HepG2 (cell line): Measurements from ENCODE around the gene CDK3. TPM values are rescaled to one million over a fixed set of nuclear protein-coding genes. Genes with fewer than 3 reads are reported as not detected.

Source experiments
- ASH2L ChIP-seq: fragments of 300-600, 200-600 bp; sonication (generic); IDR thresholded peaks from 2 replicates; pipeline ENCODE4 v1.7.0; 2017; ENCODE audit warnings: low read depth, mild to moderate bottlenecking, moderate library complexity, mixed read lengths, low read length; ENCODE audit not compliant: insufficient read length
- ATF1 ChIP-seq: IDR thresholded peaks from 2 replicates; pipeline ENCODE4 v1.6.1; 2016; ENCODE audit warnings: mild to moderate bottlenecking, control low read depth
- CC2D1A ChIP-seq: sonication (generic); formaldehyde crosslinking; IDR thresholded peaks from 2 replicates; pipeline ENCODE4 v1.8.1; 2023; ENCODE audit warnings: mild to moderate bottlenecking, missing genetic modification reagents
- EP300 ChIP-seq, 3 experiments: sonication (generic) in 1 of 3; formaldehyde crosslinking in 1 of 3; IDR thresholded peaks; 2 replicates each; pipeline versions ENCODE4 v1.5.1 to v1.6.1; 2011 to 2020; ENCODE audit warnings: low read depth in 2 of 3, low read length in 2 of 3, borderline replicate concordance in 1 of 3, improper control_type of control experiment in 1 of 3, mild to moderate bottlenecking in 1 of 3, missing genetic modification reagents in 1 of 3, moderate library complexity in 1 of 3
- GATAD1 ChIP-seq: IDR thresholded peaks from 2 replicates; pipeline ENCODE4 v1.6.1; 2016; ENCODE audit warnings: missing genetic modification reagents, missing compliant biosample characterization
- MED1 ChIP-seq: sonication (generic); formaldehyde crosslinking; IDR thresholded peaks from 2 replicates; pipeline ENCODE4 v1.4.0; 2020; ENCODE audit warnings: missing genetic modification reagents
- NFAT5 ChIP-seq: sonication (generic); formaldehyde crosslinking; IDR thresholded peaks from 2 replicates; pipeline ENCODE4 v1.4.0; 2020; ENCODE audit warnings: missing genetic modification reagents
- ONECUT2 ChIP-seq: sonication (generic); formaldehyde crosslinking; IDR thresholded peaks from 2 replicates; pipeline ENCODE4 v1.4.0; 2020; ENCODE audit warnings: missing genetic modification reagents
- RFX1 ChIP-seq: fragments of 450-650 bp; IDR thresholded peaks from 2 replicates; pipeline ENCODE4 v1.6.1; 2017
- SOX13 ChIP-seq, 3 experiments: fragments of 450-650 bp in 1 of 3; sonication (generic) in 1 of 3; formaldehyde crosslinking in 1 of 3; IDR thresholded peaks in 2 of 3; conservative IDR thresholded peaks in 1 of 3; 2 replicates each; pipeline versions ENCODE4 v1.5.0 to v1.6.1; 2016 to 2020; ENCODE audit warnings: antibody characterized with exemption in 1 of 3, mild to moderate bottlenecking in 1 of 3, missing compliant biosample characterization in 1 of 3, missing genetic modification reagents in 1 of 3, moderate library complexity in 1 of 3
- TBX2 ChIP-seq: sonication (generic); formaldehyde crosslinking; IDR thresholded peaks from 2 replicates; pipeline ENCODE4 v1.5.0; 2020; ENCODE audit warnings: missing genetic modification reagents, mild to moderate bottlenecking, borderline replicate concordance
- TOPORS ChIP-seq: sonication (generic); formaldehyde crosslinking; IDR thresholded peaks from 2 replicates; pipeline ENCODE4 v1.8.0; 2023; ENCODE audit warnings: mild to moderate bottlenecking, missing genetic modification reagents
- ZBTB42 ChIP-seq: sonication (generic); formaldehyde crosslinking; IDR thresholded peaks from 2 replicates; pipeline ENCODE4 v1.5.0; 2020; ENCODE audit warnings: mild to moderate bottlenecking, missing genetic modification reagents
- ZNF10 ChIP-seq: sonication (generic); formaldehyde crosslinking; IDR thresholded peaks from 2 replicates; pipeline ENCODE4 v1.4.0; 2020; ENCODE audit warnings: mild to moderate bottlenecking, low read depth, missing genetic modification reagents, borderline replicate concordance
- ZNF326 ChIP-seq: sonication (generic); formaldehyde crosslinking; IDR thresholded peaks from 2 replicates; pipeline ENCODE4 v1.4.0; 2020; ENCODE audit warnings: missing genetic modification reagents, borderline replicate concordance
- ZNF652 ChIP-seq: IDR thresholded peaks from 2 replicates; pipeline ENCODE4 v1.6.1; 2016; ENCODE audit warnings: low read depth, borderline replicate concordance
- ZNF792 ChIP-seq: IDR thresholded peaks from 2 replicates; pipeline ENCODE4 v1.6.1; 2016
- polyA plus RNA-seq, 8 experiments: library from polyadenylated mRNA; depleted of rRNA in 3 of 8; stranded (reverse) in 7 of 8; unstranded in 1 of 8; fragments of >200 nt; fragmentation: Illumina TruSeq in 4 of 8; extraction: Trizol in 4 of 8; gene quantifications; 2 replicates each; pipeline versions ENCODE4 v1.2.1 to v1.2.3, GENCODE V29; 2011 to 2016; ENCODE audit warnings: low read depth in 4 of 8, missing spikeins in 1 of 8, mixed read lengths in 1 of 8; ENCODE audit not compliant: insufficient read depth in 1 of 8
- total RNA-seq, 5 experiments: library from RNA; depleted of rRNA; stranded (reverse); fragments of >200 nt; fragmentation: Illumina TruSeq; extraction: Trizol; gene quantifications; 2 replicates each; pipeline ENCODE4 v1.2.3, GENCODE V29; 2016; ENCODE audit warnings: low read depth in 1 of 5
- TF ChIP-seq, protein P1 (sequence below): IDR thresholded peaks from 2 replicates; pipeline ENCODE4 v1.6.1; 2016; ENCODE audit warnings: low read depth, borderline replicate concordance
- TF ChIP-seq, protein P2 (sequence below): sonication (generic); formaldehyde crosslinking; IDR thresholded peaks from 2 replicates; pipeline ENCODE4 v1.4.0; 2020; ENCODE audit warnings: missing genetic modification reagents
- TF ChIP-seq, protein P3 (sequence below): sonication (generic); formaldehyde crosslinking; IDR thresholded peaks from 2 replicates; pipeline ENCODE4 v1.4.0; 2020; ENCODE audit warnings: missing genetic modification reagents

CDK3 gene
- total and polyA plus RNA-seq, 2 of the 13 experiments (the other 11 are each of a cell fraction or from before 2014, with no cell fraction given), result 5.8 to 11.4 TPM

GRCh38 chr17:75959051-75959838 lies 41.4 kb upstream of the CDK3 start (continued):
- TF ChIP-seq ATF1 (CRISPR knock-in tag), result 0 out of 2 replicates have a peak, but pooled peaks have one; percentile 41
- no peak for TF ChIP-seq ZBTB42 (CRISPR knock-in tag)
- TF ChIP-seq, protein P1, sequence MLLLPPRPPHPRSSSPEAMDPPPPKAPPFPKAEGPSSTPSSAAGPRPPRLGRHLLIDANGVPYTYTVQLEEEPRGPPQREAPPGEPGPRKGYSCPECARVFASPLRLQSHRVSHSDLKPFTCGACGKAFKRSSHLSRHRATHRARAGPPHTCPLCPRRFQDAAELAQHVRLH (CRISPR knock-in tag), result no peak; the same call in 1 of the 2 replicates
- no peak for TF ChIP-seq NFAT5 (CRISPR knock-in tag)
- TF ChIP-seq ZNF10 (CRISPR knock-in tag), result no peak
- TF ChIP-seq RFX1, result no peak
- TF ChIP-seq TOPORS (CRISPR knock-in tag), result no peak
- TF ChIP-seq ZNF652, result no peak
- TF ChIP-seq MED1, result peak; percentile 19; the same call in 1 of the 2 replicates
- TF ChIP-seq ASH2L, result peak; percentile 55
- no peak for TF ChIP-seq GATAD1 (CRISPR knock-in tag)
- no peak for TF ChIP-seq SOX13 (IDR thresholded peaks at IDR 0.05)
- TF ChIP-seq SOX13 (CRISPR knock-in tag; conservative IDR thresholded peaks at IDR 0.05 in 1 of 2, IDR thresholded peaks at IDR 0.05 in 1 of 2), result peak in 1 of 2 experiments; percentile 18; a peak in 1 of 4 replicates
- no peak for TF ChIP-seq CC2D1A (CRISPR knock-in tag)
- TF ChIP-seq ZNF326 (CRISPR knock-in tag), result no peak
- TF ChIP-seq ONECUT2 (CRISPR knock-in tag), result peak; percentile 68
- TF ChIP-seq TBX2 (CRISPR knock-in tag), result 0 out of 2 replicates have a peak, but pooled peaks have one; percentile 48
- TF ChIP-seq, protein P2, sequence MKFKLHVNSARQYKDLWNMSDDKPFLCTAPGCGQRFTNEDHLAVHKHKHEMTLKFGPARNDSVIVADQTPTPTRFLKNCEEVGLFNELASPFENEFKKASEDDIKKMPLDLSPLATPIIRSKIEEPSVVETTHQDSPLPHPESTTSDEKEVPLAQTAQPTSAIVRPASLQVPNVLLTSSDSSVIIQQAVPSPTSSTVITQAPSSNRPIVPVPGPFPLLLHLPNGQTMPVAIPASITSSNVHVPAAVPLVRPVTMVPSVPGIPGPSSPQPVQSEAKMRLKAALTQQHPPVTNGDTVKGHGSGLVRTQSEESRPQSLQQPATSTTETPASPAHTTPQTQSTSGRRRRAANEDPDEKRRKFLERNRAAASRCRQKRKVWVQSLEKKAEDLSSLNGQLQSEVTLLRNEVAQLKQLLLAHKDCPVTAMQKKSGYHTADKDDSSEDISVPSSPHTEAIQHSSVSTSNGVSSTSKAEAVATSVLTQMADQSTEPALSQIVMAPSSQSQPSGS, result no peak
- TF ChIP-seq ZNF792 (CRISPR knock-in tag), result 0 out of 2 replicates have a peak, but pooled peaks have one; percentile 33
- peak in 1 of 2 experiments; percentile 58; a peak in 1 of 4 replicates for TF ChIP-seq EP300 (IDR thresholded peaks at IDR 0.05; ENCODE audit: low read depth in 2 of 2, low read length in 2 of 2)
- no peak for TF ChIP-seq EP300 (CRISPR knock-in tag; IDR thresholded peaks at IDR 0.05; ENCODE audit: borderline replicate concordance)
- TF ChIP-seq, protein P3, sequence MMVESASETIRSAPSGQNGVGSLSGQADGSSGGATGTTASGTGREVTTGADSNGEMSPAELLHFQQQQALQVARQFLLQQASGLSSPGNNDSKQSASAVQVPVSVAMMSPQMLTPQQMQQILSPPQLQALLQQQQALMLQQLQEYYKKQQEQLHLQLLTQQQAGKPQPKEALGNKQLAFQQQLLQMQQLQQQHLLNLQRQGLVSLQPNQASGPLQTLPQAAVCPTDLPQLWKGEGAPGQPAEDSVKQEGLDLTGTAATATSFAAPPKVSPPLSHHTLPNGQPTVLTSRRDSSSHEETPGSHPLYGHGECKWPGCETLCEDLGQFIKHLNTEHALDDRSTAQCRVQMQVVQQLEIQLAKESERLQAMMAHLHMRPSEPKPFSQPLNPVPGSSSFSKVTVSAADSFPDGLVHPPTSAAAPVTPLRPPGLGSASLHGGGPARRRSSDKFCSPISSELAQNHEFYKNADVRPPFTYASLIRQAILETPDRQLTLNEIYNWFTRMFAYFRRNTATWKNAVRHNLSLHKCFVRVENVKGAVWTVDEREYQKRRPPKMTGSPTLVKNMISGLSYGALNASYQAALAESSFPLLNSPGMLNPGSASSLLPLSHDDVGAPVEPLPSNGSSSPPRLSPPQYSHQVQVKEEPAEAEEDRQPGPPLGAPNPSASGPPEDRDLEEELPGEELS (CRISPR knock-in tag), result peak; percentile 44; the same call in 1 of the 2 replicates
